GM13977 (cell line): ENCODE measurements around the gene CMIP.

ENCODE experiments used
- DNase-seq: peaks from one replicate; pipeline ENCODE4 v3.0.0; 2012; ENCODE audit warnings: low spot score
- CTCF ChIP-seq: IDR thresholded peaks from 2 replicates; pipeline ENCODE4 v1.5.1; 2012; ENCODE audit warnings: mild to moderate bottlenecking, control low read depth; ENCODE audit not compliant: insufficient read depth; ENCODE audit errors: extremely low read depth, missing control alignments
- in situ Hi-C: fragments of 300-500 bp; cut with MboI; formaldehyde crosslinking; loops from one replicate; pipeline ENCODE4 v1.12.0; 2022; ENCODE audit warnings: low sequenced_read_pairs, low pct_unique_long_range_greater_than_20kb, mixed read lengths, inconsistent platforms; ENCODE audit not compliant: unreplicated experiment

CMIP gene

GRCh38 chr16:81612351-81613163 lies 167.9 kb downstream of the CMIP start:
- in situ Hi-C loops: no loop called here
- DNase-seq: no peak
- no peak for TF ChIP-seq CTCF

GRCh38 chr16:81614171-81614570 lies 169.6 kb downstream of the CMIP start:
- TF ChIP-seq CTCF: no peak
- in situ Hi-C loops: no loop called here
- no peak for DNase-seq

GRCh38 chr16:81614654-81615359 lies 170.2 kb downstream of the CMIP start:
- no peak for DNase-seq
- TF ChIP-seq CTCF: no peak
- in situ Hi-C loops: no loop called here

- no peak for DNase-seq
- in situ Hi-C loops: no loop called here
Measured at GRCh38 chr16:81615411-81615810, 170.8 kb downstream of the CMIP start.

GRCh38 chr16:81615833-81616232 lies 171.2 kb downstream of the CMIP start:
- TF ChIP-seq CTCF: no peak
- no peak for DNase-seq
- in situ Hi-C loops: no loop called here

More at GRCh38 chr16:81615411-81615810, 170.8 kb downstream of the CMIP start:
- TF ChIP-seq CTCF: no peak

- no peak for TF ChIP-seq CTCF
- peak; percentile 71 for DNase-seq
- in situ Hi-C loops: no loop called here
Measured at GRCh38 chr16:81616321-81617020, 171.9 kb downstream of the CMIP start.
